ENCODE measurements around the gene EIF1AD. TPM values are rescaled to one million over a fixed set of nuclear protein-coding genes. Genes with fewer than 3 reads are reported as not detected.

Gene EIF1AD
- total RNA-seq, 2 donors from 2014 or later: 37.4 to 40.1 TPM

DNA sequence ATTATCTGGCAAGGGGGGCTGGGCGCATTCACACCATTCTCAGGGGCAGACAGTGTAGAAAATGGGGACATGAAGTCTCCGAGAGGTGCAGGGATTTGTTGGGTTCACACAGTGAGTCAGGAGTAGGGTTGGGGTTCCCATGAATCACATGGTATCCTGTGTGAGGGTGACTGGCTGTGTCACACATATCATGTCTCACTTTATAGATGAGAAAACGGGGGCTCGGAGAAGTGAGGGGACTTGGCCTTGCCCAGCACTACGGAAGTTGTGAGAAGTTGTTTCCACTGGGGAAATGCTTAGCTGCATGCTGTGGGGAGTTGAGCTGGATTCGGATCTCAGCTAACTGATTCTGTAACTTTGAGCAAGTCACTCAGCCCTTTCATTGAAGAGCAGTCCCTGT lies 42.8 kb upstream of the EIF1AD start:
- Histone ChIP-seq H3K27me3 (ENCODE audit: control insufficient read depth, insufficient read depth, low read length, poor library complexity, severe bottlenecking) (no peaks in the 10 kb centered on the region), H3K4me1 (ENCODE audit: control insufficient read depth, insufficient read depth, low read length) (peaks cover 4% of the 10 kb centered on the region), H3K36me3 (ENCODE audit: control insufficient read depth, insufficient read depth, low read length) (no peaks in the 10 kb centered on the region), H3K27ac (ENCODE audit: low read depth, low read length) (no peak overlapping the region), H3K4me3 (ENCODE audit: low read length) (no peak overlapping the region), H3K9ac (ENCODE audit: extremely low read depth, low read length, poor library complexity, severe bottlenecking) (no peak overlapping the region), H3K9me3 (ENCODE audit: control insufficient read depth, low read length) (no peaks in the 10 kb centered on the region)
- H3K36me3 Mint-ChIP-seq (ENCODE audit: low read depth): peaks cover 17% of the 10 kb centered on the region
- H3K4me3 Mint-ChIP-seq: no peak overlapping the region
- H3K9me3 Mint-ChIP-seq: no peaks in the 10 kb centered on the region
- H3K27ac Mint-ChIP-seq: no peak overlapping the region
- no peak for DNase-seq
- peaks cover 4% of the 10 kb centered on the region for H3K27me3 Mint-ChIP-seq (ENCODE audit: insufficient read depth)
- WGBS, 2 experiments (ENCODE audit: insufficient coverage in 1 of 2, insufficient read length in 1 of 2): 82 to 87% methylated on average over 6 of the region's 6 CpGs
- H3K4me1 Mint-ChIP-seq: peaks cover 15% of the 10 kb centered on the region
- TF ChIP-seq, protein P1, sequence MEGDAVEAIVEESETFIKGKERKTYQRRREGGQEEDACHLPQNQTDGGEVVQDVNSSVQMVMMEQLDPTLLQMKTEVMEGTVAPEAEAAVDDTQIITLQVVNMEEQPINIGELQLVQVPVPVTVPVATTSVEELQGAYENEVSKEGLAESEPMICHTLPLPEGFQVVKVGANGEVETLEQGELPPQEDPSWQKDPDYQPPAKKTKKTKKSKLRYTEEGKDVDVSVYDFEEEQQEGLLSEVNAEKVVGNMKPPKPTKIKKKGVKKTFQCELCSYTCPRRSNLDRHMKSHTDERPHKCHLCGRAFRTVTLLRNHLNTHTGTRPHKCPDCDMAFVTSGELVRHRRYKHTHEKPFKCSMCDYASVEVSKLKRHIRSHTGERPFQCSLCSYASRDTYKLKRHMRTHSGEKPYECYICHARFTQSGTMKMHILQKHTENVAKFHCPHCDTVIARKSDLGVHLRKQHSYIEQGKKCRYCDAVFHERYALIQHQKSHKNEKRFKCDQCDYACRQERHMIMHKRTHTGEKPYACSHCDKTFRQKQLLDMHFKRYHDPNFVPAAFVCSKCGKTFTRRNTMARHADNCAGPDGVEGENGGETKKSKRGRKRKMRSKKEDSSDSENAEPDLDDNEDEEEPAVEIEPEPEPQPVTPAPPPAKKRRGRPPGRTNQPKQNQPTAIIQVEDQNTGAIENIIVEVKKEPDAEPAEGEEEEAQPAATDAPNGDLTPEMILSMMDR (conservative IDR thresholded peaks at IDR 0.05): no peak

DNA sequence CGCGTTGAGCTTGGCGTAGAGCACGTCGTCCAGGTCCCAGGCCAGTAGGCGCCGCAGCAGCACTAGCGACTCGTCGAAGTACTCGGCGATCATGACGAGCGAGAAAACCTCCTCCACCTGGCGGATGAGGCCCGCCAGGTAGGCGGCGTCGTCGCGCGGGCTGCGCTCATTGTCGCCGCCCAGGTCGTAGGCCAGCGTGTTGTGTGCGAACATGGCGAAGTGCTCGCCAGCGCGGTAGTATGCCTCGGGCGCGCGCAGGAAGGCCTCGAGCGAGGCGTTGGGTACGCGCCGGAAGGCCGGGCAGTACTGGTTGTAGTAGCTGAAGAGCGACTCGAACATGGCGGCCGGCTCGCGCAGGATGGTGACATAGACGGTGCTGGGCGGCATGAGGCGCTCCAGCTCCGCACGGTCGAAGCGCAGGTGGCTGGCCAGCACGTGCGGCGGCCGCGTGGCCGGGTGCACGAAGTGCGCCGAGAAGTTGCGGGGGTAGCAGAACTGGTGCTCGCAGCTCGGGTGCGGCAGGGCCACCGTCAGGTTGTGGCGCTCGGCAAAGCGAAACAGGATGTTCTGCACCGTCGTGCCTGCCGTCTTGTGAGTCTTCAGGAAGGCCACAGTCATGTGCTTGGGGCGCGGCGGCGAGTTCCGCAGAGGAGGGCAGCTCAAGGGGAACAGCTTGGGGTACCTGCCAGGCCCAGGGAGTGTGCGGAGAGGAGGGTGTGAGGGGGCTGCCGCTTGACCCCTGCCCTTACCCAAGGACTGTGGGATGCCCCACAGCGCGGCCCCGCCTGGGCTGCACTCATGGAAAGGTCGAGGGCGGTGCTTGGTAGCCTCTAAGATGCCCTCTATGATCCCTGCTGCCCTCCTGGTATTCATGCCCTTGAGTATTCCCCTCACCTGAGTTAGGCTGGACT lies 41.3 kb upstream of the EIF1AD start:
- Histone ChIP-seq H3K27ac (ENCODE audit: low read depth, low read length) (no peak overlapping the region), H3K9ac (ENCODE audit: extremely low read depth, low read length, poor library complexity, severe bottlenecking) (no peak overlapping the region), H3K27me3 (ENCODE audit: control insufficient read depth, insufficient read depth, low read length, poor library complexity, severe bottlenecking) (no peaks in the 10 kb centered on the region), H3K9me3 (ENCODE audit: control insufficient read depth, low read length) (no peaks in the 10 kb centered on the region), H3K4me1 (ENCODE audit: control insufficient read depth, insufficient read depth, low read length) (peaks cover 4% of the 10 kb centered on the region), H3K36me3 (ENCODE audit: control insufficient read depth, insufficient read depth, low read length) (no peaks in the 10 kb centered on the region), H3K4me3 (ENCODE audit: low read length) (no peak overlapping the region)
- H3K4me3 Mint-ChIP-seq: no peak overlapping the region
- peaks cover 2% of the 10 kb centered on the region for H3K27me3 Mint-ChIP-seq (ENCODE audit: insufficient read depth)
- H3K27ac Mint-ChIP-seq: no peak overlapping the region
- H3K4me1 Mint-ChIP-seq: peaks cover 12% of the 10 kb centered on the region
- TF ChIP-seq, protein P1 (conservative IDR thresholded peaks at IDR 0.05): no peak
- no peaks in the 10 kb centered on the region for H3K9me3 Mint-ChIP-seq
- H3K36me3 Mint-ChIP-seq (ENCODE audit: low read depth): peaks cover 17% of the 10 kb centered on the region
- 96 to 98% methylated on average over 64 to 88 of the region's 88 CpGs for WGBS, 2 experiments (ENCODE audit: insufficient coverage in 1 of 2, insufficient read length in 1 of 2)
- no peak for DNase-seq

DNA sequence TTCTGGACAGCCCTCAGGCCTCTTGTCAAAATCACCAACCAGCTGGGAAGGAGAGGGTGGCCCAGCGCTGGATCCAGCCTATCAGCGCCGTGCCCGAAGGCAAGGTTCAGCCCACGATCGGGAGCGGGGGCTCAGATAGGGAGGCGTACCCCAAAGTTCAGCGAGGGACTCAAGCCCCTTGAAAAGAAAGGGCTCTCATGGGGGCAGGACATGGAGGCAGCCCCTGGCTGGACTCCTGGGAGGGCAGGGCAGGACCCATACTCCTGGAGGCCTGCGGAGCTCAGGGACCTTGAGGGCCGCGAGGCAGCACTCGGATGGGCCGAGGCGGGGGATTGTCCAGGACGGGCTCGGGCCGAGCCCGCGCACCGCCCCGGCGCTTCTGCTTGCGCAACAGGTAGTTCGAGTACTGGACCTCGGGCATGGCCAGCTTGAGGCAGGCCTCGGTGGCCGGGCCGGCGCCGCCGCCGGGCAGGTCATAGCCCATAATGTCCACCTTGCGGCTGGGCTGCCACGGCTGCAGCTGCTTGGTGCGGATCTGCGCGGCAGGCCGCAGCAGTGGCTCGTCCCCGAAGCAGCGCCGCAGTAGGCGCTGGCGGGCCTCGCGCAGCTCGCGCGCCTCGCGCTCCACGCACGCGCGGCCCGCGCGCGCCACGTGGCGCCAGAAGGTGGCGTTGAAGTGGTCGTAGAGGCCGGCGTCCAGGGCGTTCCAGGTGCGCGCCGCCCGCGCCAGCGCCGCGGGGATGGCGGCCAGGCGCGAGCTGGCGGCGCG lies 40.5 kb upstream of the EIF1AD start:
- Histone ChIP-seq H3K9ac (ENCODE audit: extremely low read depth, low read length, poor library complexity, severe bottlenecking) (no peak overlapping the region), H3K27ac (ENCODE audit: low read depth, low read length) (no peak overlapping the region), H3K4me1 (ENCODE audit: control insufficient read depth, insufficient read depth, low read length) (peaks cover 4% of the 10 kb centered on the region), H3K4me3 (ENCODE audit: low read length) (no peak overlapping the region), H3K36me3 (ENCODE audit: control insufficient read depth, insufficient read depth, low read length) (no peaks in the 10 kb centered on the region), H3K27me3 (ENCODE audit: control insufficient read depth, insufficient read depth, low read length, poor library complexity, severe bottlenecking) (no peaks in the 10 kb centered on the region), H3K9me3 (ENCODE audit: control insufficient read depth, low read length) (no peaks in the 10 kb centered on the region)
- Mint-ChIP-seq H3K9me3 (peaks cover 5% of the 10 kb centered on the region), H3K27ac (no peak overlapping the region), H3K4me3 (no peak overlapping the region), H3K36me3 (ENCODE audit: low read depth) (peaks cover 17% of the 10 kb centered on the region), H3K4me1 (peaks cover 10% of the 10 kb centered on the region), H3K27me3 (ENCODE audit: insufficient read depth) (no peaks in the 10 kb centered on the region)
- no peak for DNase-seq
- WGBS, 2 experiments (ENCODE audit: insufficient coverage in 1 of 2, insufficient read length in 1 of 2): 94 to 97% methylated on average over 64 to 81 of the region's 81 CpGs
- TF ChIP-seq, protein P1 (conservative IDR thresholded peaks at IDR 0.05): no peak
